Sciatic nerve (tissue), 2 donors: ENCODE results near the gene ACOXL. TPM values are rescaled to one million over a fixed set of nuclear protein-coding genes. Genes with fewer than 3 reads are reported as not detected.

Experiments
- ATAC-seq: fragments of 200-7000 bp; cut with Tn5 transposase; one replicate; pipeline ENCODE4 v1.9.1; 2020; ENCODE audit warnings: mild to moderate bottlenecking, moderate library complexity
- DNase-seq: peaks from one replicate; pipeline ENCODE4 v3.0.0-alpha.2; 2020; ENCODE audit warnings: low spot score
- intact Hi-C: fragments of 100-400 bp; cut with DNase I; formaldehyde crosslinking; loops from one replicate; pipeline ENCODE4 v1.14.2; 2022
- total RNA-seq: library from RNA; stranded (reverse); fragmentation: NEBNext Ultra II Directional; extraction: Animal tissue kit (Norgen Biotek cat#: 25700); gene quantifications from one replicate; pipeline ENCODE4 v1.2.1, GENCODE V29; 2021
- donor health status: DM: no; HTN: no; CAD: no.
- donor health status: DM: no; HTN: no; CAD: no.

Gene ACOXL
- total RNA-seq, 1 donor from 2014 or later: not detected

DNA sequence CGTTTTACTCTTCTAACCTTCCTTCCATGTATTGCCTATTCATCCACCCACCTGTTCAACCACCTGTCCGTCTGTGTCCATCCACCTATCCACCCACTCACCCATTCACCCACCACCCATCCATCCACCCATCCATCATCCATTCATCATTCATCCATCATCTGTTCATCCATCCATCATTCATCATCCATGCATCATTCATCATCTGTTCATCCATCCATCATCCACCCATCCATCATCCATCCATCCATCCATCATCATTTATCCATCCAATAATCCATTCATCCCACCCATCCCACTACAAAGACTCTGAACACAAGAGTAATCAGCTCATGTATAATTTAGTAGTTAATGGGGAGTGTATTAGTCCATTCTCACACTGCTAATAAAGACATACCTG lies 78.0 kb downstream of the ACOXL start:
- intact Hi-C loops: no loop called here
- ATAC-seq: no peak

DNA sequence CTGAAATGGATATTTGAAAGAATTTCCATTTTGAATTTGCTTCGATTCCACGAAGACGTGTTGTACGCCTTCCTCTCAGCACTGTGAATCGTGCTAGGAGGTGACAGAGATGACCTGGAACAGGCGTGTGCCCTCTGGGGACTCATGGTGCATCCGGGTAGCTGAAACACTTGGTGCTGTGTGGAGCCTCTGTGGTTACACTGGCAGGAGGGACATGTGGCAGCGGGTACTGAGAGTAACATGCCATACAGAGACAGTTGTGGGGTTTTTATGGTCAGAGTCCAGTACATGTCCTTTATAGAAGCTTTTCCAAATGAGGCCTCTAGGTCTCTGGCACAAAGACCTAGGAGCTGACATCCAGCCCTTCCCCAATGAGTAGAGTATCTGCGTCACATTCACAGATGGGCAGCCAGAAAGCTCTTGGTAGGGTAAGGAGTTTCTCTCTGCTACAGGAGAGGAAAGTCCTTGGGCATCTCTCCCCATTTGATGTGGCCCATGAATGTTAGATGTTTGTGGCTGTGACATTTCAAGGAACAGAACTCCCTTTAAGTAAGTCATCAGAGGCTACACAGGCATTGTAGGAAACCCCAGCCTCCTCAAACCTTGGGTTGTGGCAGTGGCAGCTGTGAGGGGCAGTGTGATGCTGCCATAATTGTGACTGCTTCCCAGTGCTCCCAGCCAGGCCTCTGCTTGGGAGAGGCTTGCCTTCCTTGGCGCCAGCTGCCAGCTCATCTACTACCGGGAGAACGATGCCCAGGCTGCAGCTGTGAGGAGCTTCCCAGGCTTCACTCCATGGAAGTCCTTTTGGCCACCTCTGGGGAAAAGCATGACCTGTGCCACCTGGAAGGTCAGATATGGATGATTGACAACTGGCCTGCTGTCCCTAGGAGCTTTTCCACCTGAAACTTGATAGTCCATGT lies 80.6 kb downstream of the ACOXL start:
- DNase-seq (no peak), ATAC-seq (no peak)
- intact Hi-C loops: no loop called here

More for the DNA sequence above, 78.0 kb downstream of the ACOXL start:
- DNase-seq: no peak

DNA sequence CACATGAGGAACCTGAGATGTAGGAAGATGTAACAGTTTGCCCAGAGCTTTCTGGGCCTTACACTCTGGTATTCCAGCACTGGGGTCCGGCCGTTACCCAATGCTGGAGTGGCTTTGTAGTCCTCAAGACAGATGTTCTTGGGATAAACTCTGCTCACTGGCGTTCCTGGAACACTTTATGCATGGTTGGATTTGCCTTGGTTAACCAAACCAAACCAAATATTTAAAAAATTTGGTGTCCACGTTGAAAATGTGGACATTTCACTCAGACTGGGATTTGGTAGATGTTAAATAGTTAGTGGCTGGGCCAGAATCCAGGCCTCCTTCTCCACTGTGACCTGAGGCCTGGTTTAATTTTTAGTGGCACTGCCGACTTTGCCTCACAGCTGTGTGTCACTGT lies 81.5 kb downstream of the ACOXL start:
- no peak for DNase-seq
- intact Hi-C loops: no loop called here
- ATAC-seq: no peak

DNA sequence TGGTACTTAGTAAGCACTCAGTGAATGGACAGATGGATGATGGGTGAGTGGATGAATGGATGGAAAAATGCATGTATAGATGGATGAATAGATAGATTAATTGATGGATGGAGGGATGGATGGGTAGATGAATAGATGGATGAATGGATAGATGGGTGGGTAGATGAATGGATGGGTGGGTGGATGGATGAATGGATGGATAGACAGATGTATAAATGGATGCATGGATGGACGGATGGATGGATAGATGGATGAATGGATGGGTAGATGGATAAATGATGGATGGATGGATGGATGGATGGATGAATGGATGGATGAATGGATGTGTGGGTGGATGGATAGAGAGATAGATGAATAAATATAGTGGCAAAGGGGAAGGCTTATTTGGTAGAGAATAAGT lies 83.6 kb downstream of the ACOXL start:
- intact Hi-C loops: no loop called here
- no peak for DNase-seq
- no peak for ATAC-seq

DNA sequence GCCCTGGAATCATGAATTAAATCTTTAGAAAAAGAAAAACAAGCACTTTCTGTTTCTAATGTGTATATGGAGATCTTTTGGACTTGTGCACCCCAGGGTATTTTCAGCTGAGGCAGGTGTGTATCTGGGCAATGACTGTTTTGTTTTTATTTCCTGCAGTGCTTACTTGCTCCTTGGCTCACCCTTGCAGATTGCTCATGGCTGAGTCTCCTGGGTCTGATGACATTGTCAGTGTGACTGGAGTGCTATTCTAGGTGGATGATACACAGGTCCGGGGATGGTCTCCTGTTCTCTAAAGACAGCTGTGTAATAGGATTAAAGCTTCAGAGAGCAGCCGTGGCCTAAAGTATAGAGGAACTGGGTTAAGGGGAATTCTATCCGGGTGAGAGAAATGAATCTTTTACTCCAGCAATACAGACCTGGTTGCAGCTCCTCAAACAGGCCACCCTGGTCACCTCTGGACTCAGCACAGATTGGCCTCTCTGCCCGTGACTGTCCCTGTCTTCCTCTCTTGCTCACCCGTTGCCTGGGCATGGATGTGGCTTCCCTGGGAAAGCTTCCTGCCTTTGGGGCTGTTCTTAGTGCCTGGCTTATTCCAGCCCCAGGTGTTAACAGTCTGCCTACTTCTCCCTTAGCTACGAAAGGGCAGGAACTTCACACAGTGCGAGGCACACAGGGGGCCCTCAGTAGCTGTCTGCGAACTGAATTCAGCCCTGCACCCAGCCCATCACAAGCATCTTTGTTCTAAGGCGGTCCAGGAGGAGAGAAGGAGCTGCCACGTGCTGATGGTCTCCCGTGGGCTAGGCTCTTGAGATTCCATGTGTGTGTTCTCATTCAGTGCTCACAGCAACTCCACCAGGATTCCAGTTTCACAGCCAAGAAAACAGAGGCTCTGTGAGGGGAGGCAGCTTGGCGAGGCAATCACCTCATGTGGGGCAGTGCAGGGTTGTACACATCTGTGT lies 84.3 kb downstream of the ACOXL start:
- intact Hi-C loops: no loop called here
- no peak for DNase-seq
- ATAC-seq: no peak

DNA sequence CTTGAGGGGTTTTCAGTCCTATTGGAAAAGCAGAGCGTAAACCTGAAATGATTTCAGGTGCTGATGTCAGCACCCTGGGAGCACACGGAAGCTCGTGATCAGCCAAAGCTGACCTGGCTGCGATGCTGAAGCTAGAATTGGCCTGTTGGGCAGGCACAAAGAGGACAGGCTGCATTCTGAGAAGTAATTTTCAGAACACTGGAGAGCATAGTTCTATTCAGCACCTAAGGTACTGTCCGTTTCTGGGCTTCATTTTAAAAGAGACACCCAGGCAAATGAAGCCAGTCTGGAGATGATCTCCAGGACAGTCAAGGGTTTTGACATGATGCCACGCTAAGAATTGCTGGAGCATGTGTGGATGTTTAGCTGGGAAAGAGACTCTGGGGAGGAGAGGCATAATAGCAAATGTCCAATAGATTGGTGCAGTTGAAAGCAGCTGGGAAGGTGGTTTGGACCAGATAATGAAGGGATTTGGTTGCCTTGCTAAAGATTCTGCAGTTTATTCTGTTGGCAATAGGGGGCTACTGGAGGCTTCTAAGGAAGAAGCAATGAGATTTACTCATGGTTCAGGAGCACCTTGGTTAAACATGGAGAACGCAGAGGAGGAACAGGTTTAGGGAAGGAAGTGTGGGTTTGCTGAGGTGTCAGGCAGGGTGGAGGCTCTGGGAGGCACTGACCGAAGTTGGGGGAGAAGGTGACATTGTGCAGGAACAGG lies 86.6 kb downstream of the ACOXL start:
- intact Hi-C loops: no loop called here
- no peak for DNase-seq
- no peak for ATAC-seq

DNA sequence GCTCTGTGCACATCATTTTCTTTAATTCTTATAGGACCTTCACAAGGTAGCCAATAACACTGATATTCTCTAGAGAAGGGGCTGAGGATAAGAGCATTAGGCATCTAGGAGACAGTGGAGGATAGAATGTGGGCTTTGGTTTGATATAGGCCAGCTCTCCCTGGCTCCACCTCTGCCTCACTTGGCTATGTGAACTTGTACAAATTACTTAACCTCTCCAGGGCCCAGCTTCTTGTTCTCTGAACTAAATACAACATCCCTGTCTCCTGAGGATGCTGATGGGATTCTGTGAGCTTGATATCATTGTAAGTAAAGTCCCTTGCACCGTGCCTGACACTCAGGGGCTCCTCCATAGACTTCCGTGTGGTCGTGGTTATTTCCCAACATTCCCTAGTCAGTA lies 87.3 kb downstream of the ACOXL start:
- no peak for DNase-seq
- intact Hi-C loops: no loop called here
- no peak for ATAC-seq

DNA sequence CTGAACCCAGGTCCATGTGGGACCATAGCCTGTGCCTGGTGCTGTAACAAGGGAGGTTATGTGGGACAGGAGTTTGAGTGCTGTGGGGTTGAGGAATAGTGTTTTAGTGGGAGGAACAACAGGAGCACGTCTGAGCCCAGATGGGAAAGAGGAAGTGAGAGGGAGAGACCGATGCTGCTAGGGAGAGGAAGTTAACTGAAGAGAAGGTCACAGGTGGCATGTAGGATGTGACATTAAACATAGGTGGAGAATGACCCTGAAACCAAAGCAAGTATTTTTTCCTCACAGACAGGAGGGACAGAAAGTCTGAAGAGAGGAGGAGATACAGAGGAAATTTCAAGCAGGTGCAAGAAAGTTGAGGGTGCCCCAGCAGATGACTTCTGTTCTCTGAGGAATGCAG lies 87.8 kb downstream of the ACOXL start:
- intact Hi-C loops: no loop called here
- no peak for ATAC-seq
- no peak for DNase-seq

DNA sequence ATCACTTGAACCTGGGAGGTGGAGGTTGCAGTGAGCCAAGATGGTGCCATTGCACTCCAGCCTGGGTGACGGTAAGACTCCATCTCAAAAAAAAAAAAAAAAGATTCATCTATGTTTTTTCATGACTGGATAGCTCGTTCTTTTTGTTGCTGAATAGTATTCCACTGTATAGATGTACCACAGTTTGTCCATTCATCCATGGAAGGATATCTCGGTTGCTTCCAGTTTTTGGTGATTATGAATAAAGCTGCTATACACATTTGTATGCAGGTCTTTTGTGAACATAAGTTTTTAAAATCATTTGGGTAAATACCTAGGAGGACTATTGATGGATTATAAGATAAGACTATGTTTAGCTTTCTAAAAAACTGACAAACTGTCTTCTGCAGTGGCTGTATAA lies 90.8 kb downstream of the ACOXL start:
- intact Hi-C loops: no loop called here
- ATAC-seq (no peak), DNase-seq (no peak)

DNA sequence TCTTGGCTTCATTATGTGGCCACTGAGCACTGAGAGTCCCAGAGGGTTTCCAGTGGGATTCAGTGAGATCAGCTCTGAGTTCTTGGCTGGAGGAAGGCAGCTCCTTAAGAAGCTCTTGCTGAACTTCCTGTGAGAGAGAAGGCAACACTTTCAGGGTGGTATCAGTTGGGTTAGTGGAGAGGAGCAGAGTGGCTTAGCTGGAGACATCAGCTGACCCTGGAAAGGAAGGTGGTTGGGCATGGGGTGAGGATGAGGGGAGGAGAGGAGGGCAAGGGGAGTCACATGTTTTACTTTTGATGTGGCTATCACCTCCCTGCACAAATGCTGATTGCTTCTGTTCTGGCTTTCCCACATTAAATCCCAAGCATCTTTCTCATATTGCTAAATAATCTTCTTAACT lies 95.1 kb downstream of the ACOXL start:
- no peak for ATAC-seq
- DNase-seq: no peak
- intact Hi-C loops: no loop called here

DNA sequence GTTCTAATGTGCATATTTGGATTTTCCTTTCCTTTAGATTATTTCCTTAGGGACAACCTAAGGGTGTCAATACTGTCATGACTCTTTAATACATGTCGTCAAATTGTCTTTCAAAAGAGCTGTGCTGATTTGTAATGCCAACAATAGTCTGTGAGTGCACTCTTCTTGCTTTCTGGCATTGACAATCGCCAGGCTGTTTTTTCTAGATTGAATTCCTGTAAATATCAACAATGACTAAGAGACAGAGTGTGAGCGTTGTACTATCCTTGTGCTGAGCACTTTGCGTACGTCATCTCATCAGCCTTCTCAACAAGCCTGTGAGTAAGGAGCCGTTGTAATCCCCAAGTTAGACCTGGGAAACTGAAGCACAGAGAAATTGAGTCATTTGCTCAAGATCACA lies 96.0 kb downstream of the ACOXL start:
- ATAC-seq (no peak), DNase-seq (no peak)
- intact Hi-C loops: no loop called here

DNA sequence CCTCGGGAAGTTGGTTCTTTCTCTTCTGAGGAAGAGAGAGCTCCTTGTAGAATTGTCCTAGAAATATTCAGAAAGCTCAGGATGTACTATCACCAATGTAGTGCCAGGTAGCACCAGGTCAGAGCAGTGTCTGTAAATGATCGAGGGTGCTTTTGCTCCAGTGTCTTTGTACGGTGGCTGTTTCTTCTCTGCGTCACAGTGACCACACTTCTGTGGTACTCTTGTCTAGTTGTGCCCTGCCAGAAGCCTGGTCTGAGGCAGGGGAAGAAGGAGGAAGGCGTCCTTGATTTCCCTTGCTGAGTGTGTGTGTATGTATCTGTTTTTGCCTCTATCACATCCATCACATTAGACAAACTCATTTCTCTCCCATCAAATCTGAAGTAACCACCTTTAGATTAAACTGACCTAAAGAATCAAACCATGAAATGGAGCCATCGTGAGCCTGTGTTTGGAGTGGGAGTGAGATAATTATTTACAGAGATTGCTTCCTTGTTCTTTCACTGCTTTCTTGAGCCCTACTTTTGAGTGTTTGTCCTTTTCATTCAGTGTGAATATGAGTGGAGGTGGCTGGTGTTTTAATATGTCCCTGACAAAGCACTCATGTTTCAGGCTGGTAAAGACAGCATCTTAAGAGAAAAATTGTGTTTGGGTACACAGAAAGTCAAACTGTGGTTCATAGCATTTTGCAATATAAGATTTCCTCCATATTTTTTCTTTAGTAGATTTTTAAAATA lies 97.2 kb downstream of the ACOXL start:
- DNase-seq: no peak
- intact Hi-C loops: no loop called here
- ATAC-seq: no peak

DNA sequence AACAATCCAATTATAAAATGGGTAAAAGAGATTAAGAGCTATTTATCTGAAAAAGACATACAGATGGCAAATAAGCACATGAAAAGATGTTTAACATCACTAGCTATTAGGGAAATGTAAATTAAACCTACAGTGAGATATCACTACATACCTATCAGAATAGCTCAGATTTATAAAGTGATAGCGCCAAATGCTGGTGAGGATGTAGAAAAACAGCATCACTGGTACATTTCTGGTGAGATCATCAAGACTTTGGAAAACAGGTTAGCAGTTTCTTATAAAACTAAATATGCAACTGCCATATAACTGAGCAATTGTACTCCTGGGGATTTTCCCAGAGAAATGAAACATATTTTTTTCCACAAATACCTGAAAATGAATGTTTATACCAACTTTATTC lies 100.4 kb downstream of the ACOXL start:
- ATAC-seq: no peak
- DNase-seq: no peak
- intact Hi-C loops: no loop called here

DNA sequence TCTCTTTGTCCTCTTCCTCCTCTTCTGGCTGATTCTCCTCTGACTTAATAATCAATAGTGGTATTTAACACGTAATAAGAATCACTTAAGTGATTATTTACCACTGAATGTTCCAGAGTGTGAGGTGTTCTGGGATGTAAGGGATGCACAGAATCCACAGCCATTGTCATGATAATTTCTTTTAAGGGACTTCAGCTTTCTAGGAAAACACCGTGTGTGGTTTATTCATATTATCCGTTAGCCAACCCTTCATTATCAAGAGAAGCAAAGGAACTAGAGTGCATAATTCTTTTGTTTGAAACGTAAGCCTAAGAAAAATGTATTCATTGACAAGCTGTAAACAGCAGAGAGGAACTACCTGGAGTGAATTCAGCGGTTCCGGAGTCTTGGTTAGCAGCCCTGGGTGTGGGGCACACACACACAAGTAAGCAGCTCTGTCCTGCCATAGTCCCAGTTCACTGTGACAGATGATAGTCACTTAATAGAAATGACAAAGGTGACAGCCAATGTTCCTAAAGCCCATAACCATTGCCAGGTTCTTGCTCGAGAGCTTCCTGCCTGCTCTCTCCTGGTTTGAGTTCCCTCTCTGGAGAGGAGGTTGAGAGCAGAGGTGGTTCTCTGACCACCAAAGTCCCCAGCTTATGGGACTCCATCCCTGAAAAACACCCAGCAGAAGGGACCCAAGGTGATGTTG lies 101.9 kb downstream of the ACOXL start:
- intact Hi-C loops: no loop called here
- ATAC-seq (no peak), DNase-seq (no peak)

DNA sequence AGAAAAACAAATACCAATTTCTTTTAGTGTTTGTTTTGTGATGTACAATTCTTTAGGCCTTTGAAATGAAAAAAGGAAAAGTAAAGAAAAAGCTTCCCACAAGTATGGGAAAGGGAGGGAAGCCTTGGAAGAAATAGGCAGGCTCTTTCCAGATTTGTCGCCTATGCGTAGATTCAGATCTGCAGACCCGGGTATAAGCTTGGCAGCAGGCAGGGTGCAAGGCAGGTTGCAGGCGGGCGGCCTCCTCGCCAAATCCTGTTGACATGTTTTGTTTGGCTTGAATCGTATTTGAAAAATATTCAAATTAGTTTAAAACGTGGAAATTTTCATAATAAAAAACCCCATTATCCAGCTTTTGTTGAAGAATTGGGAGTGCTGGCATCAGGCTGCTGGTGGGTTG lies 104.3 kb downstream of the ACOXL start:
- DNase-seq (no peak), ATAC-seq (no peak)
- intact Hi-C loops: no loop called here

DNA sequence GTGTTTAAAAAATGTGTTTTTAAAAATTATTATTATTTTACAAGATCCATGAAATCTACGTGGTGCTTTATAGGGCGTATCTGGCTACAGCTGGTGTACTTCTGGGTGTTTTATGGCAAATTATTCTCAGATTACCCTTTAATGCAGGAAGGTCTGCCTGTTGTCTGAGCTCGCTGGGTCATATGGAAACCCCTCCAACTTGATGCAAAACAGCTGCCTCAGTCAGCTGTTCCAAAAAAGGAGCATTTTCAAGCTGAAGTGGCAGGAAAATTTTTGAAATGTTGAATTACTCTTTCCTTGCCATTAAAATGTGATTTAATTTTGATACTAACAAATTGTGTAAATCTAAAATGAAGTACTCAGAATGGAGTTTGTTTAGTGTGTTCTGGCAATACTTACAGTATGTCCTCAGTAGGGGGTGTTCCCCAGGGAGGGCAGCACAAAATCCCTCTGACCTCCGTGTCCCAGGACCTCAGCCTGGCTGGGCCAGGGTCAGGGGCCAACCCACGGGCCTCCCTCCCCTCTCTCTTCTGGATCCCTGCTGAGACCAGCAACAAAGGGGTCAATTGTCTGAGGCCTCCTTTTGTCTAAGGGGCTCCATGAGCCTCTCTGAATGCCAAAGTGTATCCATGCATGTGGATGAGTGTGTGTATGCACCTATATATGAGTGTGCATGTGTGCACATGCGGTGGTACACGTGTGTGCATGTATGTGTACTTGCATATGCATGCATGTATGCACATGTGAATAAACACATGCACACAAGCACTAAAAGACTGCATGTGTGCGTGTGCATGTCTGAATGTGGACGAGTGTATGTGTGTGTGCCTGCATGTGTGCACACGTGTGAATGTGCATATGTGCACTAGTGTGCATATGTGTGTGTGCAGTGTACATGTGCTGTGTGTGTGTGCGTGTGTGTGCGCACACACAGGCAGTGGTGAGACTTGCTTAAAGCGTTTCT lies 105.4 kb downstream of the ACOXL start:
- ATAC-seq (no peak), DNase-seq (no peak)
- intact Hi-C loops: no loop called here
